ENCODE results near the gene ZNF414.
A peak's percentile ranks its signal among the peaks of the same experiment; 100 is the strongest.
"Not testable (repeated sequence)": the region's sequence is repeated elsewhere in the genome, so short reads cannot be mapped to it uniquely, and the experiment has no call there.

Gene ZNF414, protein sequence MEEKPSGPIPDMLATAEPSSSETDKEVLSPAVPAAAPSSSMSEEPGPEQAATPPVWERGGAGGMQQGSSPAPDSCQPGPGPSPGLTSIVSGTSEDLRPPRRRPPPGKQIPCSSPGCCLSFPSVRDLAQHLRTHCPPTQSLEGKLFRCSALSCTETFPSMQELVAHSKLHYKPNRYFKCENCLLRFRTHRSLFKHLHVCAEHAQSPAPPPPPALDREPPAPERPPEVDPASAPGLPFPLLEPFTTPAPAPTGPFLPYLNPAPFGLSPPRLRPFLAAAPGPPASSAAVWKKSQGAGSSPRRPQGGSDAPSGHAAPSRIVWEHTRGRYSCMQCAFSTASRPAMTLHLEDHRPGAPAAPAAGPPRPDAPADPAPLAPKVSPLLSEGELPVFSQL

DNA sequence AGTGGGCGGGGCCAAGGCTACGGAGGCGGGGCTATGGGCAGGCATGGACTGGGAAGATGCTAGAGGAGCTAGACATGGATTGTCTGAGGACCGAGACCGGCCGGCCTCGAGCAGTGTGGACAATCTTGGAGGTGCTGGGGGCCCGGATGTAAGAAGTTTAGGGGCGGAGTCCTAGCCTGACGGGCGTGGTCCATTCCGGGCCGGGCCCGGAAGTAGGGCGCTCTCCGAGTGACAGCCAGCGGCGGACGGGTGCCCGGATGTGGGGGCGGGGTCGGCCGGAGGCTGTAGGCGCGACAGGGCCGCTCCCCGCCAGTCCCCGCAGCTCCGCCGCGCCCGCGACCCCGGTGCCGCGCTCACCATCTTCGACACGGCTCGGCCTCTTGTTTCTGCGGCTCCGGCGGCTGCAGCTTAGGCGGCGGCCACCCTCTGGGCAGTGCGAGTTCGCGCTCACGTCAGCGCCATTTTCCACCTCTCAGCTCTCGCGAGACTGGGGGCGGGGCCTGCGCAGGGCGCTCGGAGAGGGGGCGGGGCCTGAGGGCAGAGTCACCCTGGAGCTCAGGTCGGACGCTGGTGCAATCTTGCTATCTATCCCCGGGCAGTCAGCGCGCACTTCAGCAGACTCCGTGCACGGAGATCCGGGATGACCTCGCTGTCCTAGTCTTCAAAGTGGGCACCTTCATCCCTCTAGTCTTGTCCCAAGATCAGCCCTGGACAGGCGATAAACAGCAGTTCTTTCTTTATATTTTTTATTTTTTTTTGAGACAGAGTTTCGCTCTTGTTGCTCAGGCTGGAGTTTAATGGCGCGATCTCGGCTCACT lies at the start of gene ZNF414:
Gene ZNF414, minus strand, starts transcription at position 481 of the 818 bp plus-strand sequence. Its CDS starts 121 bp downstream, at position 360.
- intact Hi-C loops (cut with DNase I), result no loop called here
- peak; percentile 92 to 99 (median 96) for DNase-seq

DNA sequence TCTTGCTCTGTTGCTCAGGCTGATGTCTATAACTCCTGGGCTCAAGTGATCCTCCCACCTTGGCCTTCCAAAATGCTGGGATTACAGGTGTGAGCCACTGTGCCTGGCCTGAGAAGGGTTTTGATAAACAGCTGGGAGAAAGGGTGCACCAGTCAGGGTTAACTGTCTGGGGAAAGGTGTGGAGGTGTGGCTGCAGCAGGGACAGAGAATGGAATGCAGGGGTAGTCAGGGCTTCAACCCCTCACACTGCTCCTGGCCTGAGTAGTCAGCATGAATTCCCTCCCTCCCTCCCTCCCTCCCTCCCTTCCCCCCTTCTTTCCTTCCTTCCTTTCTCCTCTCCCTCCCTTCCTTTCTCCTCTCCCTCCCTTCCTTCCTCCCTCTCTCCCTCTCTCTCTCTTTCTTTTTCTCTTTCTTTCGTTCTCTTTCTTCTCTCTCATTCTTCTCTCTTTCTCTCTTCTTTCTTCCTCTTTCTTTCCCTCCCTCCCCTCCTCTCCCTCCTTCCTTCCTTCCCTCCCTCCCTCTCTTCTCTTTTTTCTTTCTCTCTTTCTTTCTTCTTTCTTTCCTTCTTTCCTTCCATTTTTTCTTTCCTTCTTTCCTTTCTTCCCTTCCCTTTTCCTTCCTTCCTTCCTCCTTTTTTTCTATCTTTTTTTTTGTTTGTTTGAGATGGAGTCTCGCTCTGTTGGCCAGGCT lies 47.3 kb upstream of the ZNF414 start:
- DNase-seq, result no peak
- intact Hi-C loops (cut with DNase I), result no loop called here

DNA sequence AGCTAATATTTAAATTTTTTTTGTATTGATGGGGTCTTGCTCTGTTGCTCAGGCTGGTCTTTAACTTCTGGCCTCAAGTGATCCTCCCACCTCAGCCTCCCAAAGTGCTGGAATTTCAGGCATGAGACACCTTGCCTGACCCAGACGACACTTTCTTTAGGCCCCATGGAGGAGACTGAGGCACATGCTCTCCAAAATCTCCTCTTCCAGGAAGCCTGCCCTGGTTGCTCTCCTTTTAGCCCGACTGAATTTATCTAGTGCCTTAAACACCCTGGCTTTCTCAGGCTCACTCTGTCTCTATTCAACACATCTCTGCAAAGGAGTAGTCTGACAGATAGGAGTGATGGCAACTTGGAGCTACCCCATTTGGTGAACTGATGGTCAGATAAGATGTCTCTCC lies 44.4 kb upstream of the ZNF414 start:
- no peak for DNase-seq
- intact Hi-C loops (cut with DNase I), result no loop called here

DNA sequence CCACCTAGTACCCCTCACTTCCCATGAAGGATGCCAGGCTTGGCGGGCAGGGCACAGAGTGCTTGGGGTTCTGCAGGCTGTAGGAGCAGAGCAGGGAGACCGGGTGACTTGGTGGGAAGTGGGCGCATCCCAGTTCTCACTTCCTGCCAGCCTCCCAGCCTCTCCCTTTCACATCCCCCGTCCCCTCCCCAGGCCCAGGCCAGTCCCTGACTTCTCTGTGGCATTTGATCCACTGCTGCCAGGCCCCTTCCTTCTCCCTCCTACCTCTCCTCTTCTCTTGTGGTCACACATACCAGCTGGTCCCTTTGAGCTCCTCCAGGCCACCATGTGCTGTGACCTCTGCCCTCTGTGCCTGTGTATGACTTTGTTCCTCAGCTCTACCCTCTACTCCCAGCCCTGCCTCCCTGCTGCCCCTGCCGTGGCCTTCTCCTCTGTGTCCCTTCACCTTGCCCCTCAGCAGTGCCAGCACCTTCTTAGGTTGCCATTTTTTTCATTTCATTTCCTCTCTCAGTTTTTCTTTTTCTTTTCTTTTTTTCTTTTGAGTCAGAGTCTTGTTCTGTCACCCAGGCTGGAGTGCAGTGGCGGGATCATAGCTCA lies 43.8 kb upstream of the ZNF414 start:
- intact Hi-C loops (cut with DNase I), result no loop called here
- DNase-seq, result no peak

DNA sequence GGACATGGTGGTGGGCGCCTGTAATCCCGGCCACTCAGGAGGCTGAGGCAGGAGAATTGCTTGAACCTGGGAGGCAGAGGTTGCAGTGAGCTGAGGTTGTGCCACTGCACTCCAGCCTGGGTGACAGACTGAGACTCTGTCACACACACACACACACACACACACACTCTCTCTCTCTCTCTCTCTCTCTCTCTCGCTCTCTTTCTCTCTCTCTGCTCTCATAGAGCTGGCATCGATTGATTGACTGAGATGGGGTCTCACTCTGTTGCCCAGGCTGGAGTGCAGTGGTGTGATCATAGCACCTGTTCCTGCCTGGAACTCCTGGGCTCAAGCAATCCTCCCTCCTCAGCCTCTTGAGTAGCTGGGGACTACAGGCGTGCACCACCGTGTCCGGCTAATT lies 39.8 kb upstream of the ZNF414 start:
- DNase-seq; intact Hi-C loops (cut with DNase I): not testable (repeated sequence)

DNA sequence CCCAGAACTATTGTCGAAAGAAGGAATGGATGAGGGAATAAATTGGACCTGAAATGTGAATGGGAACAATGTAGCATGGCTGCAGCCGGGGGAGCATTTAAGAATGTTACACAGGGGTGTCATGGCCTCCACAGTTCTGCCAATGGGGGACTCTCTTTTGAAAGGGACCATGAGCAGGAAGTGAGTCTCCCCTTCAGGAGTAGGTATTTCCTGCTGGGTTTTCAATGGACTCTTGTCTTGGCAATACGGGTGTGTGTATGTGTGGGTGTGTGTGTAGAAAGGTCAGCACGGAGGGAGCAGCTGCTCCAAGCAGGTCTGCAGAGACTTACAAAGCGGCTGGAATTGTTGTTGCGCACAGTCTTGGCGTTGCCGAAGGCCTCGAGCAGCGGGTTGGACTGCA lies 38.8 kb upstream of the ZNF414 start:
- intact Hi-C loops (cut with DNase I), result no loop called here
- DNase-seq, result no peak

DNA sequence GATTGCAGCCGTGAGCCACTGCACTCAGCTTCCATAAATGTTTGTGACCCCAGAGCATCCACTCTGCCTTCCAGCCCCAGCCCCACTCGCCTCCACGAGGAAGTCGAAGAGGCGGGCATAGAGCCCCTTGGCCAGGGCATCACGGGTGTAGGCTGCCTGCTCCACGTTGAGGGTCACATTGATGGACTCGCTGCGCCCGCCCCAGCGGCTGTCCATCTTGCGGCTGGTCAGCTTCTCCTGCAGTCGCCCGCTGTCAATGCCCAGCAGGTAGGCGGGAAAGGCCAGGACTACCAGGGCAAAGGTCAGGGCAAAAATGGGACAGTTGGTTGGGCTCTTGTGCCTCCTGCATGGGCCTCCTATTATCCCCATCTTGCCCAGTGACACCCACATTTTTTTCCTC lies 36.1 kb upstream of the ZNF414 start:
- DNase-seq, result no peak
- intact Hi-C loops (cut with DNase I), result no loop called here

DNA sequence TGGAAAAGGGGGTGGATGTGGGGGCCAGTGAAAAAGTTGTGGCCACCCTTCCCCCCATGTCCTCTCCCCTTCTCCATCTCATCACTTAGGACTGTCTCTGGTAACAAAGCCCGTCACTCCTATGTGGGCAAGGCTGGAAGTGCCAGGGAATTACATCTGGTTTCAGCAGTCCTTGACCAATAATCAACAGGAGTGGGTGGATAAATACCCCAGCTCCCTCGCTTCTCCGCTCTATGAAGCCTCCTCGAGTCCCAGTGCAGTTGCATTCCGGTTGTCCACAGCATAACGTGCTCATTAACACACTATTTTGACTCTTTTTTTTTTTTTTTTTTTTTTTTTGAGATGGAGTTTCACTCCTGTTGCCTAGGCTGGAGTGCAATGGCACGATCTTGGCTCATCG lies 31.8 kb upstream of the ZNF414 start:
- intact Hi-C loops (cut with DNase I), result no loop called here

DNA sequence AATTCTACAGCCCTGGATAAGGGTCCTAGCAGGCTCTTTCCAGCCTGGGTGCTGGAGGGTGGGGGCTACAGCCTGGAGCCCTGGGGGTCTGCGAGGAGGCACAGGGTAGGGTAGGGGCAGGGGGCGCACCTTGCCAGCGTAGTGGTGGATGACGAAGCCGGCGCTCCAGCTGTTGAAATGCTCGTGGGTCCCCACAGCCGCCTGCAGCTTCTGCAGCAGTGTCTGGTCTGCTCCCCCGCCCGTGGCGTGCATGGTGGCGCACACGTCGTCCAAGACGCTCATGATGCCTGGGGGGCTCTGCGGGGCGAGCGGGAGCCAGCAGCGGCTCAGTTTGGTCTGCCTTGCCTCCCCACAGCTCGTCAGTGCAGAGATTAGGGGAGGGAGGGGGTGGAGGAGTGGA lies 30.2 kb upstream of the ZNF414 start:
- DNase-seq, result no peak
- intact Hi-C loops (cut with DNase I), result no loop called here

More for the DNA sequence above, 31.8 kb upstream of the ZNF414 start:
- DNase-seq, result no peak

DNA sequence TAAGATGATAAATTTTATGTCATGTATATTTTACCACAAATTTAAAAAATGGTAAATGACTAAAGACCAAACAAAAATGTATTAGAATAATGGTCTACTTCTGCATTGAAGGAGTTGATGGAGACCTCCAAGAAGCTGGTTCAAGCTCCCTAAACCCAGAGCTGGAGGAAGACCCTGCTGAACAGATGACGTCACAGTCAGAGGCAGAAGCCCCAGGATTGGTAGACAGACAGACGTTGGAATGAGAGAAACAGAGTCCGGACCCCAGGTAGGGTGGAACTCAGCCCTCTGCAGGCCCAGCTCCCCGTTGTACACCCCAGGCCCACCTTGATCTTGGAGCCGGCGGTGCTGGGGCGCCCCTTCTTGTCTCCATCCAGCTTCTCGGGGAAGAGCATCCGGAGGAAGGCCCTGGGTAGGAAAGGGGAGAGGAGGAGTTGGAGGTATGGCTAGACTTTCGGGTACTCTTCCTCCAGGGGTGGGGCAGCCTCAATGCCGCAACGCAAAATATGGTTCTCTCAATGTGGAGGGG lies 25.7 kb upstream of the ZNF414 start:
- intact Hi-C loops (cut with DNase I), result no loop called here
- no peak for DNase-seq

DNA sequence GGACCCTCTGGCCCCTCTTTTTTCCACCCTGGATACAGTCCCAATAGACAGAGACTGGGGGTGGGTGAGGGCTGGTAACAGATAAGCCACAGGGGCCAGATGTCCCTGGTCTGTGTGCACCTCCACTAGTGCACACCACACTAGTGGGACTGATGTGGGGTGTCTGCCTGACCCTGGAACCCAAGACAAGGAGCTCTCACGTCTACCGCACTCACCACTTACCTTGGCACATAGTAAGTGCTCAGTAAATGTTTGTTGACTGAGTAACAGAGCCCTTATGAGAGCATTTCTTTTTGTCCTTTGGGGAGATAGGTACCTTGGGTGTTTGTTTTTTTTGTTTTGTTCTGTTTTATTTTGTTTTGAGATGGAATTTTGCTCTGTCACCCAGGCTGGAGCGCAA lies 23.1 kb upstream of the ZNF414 start:
- intact Hi-C loops (cut with DNase I), result no loop called here
- DNase-seq, result no peak

DNA sequence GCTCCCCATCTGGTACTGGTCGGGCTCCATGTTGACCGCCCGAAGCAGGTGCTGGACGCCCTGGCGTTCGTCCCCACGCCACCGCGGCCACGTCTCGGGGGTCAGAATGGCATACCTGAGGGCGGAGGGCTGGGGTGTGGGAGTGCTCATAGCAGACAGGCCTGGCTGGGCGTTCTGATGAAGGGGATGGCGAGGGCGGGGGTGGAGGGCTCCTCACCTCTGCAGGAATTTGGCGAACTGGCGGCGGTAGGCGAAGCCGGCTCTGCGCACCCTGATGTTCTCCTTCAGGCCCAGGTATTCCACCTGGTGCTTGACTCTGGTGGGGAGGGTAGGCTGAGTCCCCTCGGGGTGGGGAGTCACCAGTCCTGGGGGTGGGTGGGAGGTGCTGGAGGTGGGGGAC lies 22.3 kb upstream of the ZNF414 start:
- intact Hi-C loops (cut with DNase I), result no loop called here
- no peak for DNase-seq

DNA sequence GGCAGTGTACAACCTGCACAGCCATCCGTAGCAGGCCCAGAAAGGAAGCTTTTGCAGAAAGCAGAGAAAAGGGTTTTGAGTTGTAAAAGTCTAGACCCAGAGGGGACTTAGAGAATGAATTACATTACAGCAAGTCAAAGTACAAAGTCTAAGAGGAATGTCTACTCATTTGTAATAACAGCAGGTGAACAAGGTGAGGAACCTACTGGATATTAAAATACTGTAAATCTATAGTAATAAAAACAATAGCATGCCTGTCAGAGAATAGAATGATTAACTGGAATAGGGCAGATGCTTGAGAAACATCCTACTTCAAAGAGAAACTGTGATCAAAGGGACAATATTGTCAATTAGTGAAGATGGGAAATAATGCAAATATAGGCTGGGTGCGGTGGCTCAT lies 18.3 kb upstream of the ZNF414 start:
- no peak for DNase-seq
- intact Hi-C loops (cut with DNase I), result no loop called here

DNA sequence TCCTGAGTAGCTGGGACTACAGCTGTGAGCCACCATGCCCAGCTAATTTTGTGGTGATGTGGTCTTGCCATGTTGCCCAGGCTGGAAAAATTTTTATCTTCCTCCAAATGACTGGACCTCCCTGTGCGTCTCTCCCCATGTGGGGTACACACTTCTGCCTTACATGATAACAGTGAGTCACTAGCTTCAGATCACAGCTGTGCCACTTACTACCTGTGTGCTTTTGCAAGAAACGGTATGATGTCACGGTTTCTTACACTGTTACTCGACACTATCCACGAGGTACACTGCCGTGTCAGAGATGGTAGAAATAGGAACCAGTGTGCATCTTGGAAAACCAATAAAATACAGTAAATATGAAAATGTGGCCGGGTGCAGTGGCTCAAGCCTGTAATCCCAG lies 17.5 kb upstream of the ZNF414 start:
- no peak for DNase-seq
- intact Hi-C loops (cut with DNase I), result no loop called here

DNA sequence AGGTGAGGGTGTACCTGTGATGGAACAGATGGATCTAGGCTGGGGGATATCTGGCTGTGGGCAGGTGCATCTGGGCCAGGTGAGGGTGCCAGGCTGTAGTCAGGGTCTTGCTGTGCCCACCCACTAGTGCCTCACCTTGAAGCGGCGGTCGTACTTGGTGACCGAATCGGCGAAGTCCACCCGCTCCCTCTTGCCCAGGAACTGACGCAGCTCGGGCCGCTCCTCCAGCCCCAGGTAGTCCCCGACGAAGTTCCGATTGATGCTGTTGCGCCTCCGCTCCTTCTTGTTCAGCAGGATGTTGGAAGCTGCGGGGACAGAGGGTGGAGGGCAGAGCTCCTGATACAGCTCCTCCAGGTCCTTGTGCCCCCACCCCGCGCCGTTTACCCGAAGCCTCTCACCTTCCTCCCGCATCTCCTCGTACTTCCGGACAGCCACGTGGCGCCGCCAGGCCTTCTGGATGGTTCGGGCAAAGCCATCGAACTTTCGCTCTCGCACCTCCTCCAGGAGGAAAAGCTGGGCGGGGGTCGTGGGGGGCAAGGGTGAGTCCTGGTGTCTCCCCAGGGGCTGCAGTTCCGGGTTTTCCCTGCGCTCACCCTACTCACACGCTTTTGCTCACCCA lies 16.2 kb upstream of the ZNF414 start:
- intact Hi-C loops (cut with DNase I), result no loop called here
- no peak for DNase-seq

DNA sequence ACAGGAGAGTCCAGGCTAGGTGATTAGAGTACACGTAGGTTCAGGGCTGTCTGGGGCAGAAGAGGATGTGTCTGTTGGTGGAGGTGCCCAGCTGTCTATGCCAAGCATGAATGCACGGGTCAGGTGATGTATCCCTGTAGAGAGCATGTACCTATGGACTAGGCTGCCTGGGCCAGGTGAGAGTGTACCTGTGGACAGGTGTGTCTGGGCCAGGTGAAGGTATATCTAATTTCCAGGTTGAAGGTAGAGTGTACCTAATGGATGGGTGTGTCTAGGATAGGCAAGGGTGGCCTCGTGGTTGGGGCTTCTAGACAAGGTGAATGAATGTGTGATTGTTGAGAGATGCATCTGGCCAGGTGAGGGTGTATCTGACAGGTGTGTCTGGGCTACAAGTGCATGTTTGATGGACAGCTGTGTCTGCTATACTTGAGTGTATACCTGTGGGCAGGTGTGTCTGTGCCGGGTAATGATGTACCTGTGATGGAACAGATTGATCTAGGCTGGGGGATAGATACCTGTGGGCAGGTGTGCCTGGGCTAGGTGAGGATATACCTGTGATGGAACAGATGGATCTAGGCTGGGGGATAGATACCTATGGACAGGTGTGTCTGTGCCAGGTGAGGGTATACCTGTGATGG lies 15.5 kb upstream of the ZNF414 start:
- intact Hi-C loops (cut with DNase I), result no loop called here
- no peak for DNase-seq

DNA sequence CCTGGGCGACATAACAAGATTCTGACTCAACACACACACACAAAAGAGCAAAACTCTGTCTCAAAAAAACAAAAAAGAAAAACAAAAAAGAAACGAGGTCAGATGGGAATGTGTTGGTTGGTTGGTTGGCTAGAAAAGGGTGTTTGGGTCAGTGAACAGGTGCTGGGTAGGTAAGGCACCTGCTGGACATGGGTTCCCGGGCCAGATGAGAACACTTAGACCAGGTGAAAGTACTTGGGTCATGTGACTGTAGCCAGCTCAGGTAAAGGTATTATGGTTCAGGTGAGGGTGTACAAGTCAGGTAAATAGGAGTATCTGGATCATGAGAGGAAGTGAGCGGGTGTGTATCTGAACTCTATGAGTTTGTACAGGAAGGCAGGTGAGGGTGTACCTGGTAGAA lies 14.5 kb upstream of the ZNF414 start:
- intact Hi-C loops (cut with DNase I), result no loop called here
- DNase-seq, result no peak

DNA sequence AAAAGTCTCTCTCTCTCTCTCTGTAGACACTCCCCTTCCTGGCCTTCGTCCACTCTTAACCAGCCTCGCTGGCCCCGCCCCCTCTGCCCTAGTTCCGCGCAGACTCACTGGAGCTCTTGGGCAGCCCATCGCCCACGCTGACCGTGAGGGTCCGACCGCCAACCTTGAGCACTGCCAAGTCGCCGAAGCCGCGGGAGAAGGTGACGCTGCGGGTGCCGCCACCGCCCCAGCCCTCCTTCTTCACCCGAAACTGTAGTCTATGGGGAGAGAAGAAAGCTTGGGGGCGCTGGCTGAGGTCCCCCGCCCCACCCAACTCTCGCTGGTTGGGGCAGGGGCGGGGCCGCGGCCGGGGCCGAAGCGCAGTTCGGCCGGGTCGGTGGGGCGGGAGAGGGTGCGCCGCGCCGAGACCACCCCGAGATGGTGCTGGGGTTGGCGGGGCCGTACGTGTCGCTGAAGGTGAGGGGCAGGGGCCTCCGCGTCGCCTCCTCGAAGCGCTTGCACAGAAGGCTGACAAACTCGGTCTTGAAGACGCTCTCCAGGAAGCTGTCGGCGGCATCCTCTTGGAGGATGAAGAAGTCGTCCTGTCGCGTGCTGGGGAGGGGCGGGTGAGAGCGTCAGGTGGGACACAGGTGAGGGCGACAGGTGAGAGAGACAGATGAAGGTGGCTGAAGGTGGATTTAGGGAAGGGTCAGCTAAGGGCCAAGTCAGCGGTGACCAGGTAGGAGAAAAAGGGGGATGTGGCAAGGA lies 12.6 kb upstream of the ZNF414 start:
- intact Hi-C loops (cut with DNase I), result no loop called here
- peak; percentile 76 to 96 (median 89) for DNase-seq

All from head of caudate nucleus (tissue), 42 donors.